HepG2 (cell line): Measurements from ENCODE around the gene B3GALT5. TPM values are rescaled to one million over a fixed set of nuclear protein-coding genes. Genes with fewer than 3 reads are reported as not detected.

ENCODE experiments used
- ATAC-seq: fragments of 200-7000 bp; cut with Tn5 transposase; 3 replicates; pipeline ENCODE4 v1.9.1; 2020; ENCODE audit warnings: mild to moderate bottlenecking, moderate library complexity
- BruUV-seq: library from RNA; stranded (reverse); fragments of 400-500 nt; replicated peaks from 2 replicates; lab custom pipeline; 2021; lab: Mats Ljungman, UMichigan
- CTCF ChIA-PET: fragments of 300-600 bp; formaldehyde crosslinking; extraction: SDS; loops from one replicate; lab custom pipeline; 2021; ENCODE audit warnings: low total read pairs, inconsistent platforms, low intra/inter-chr PET ratio; lab: Yijun Ruan, JAX
- POLR2A ChIA-PET: fragments of 350-600 bp; sonication (Branson Sonifier 250); formaldehyde crosslinking; loops from one replicate; lab custom pipeline; 2020; ENCODE audit warnings: antibody characterized with exemption, inconsistent platforms; lab: Yijun Ruan, JAX
- DNase-seq: peaks from one replicate; pipeline ENCODE4 v3.0.0-alpha.2; 2015; ENCODE audit warnings: low spot score
- FAIRE-seq: peaks from 3 replicates; lab custom pipeline; 2011; peaks lifted over from hg19 to GRCh38; lab: Jason Lieb, UNC
- H2AFZ ChIP-seq: one replicate; pipeline ENCODE4 v1.6.1; 2011; ENCODE audit warnings: low read length, inconsistent platforms
- H3K27ac ChIP-seq: fragments of 300-600 bp; 3 replicates; pipeline ENCODE4 v1.8.0; 2011; ENCODE audit warnings: mixed run types, mild to moderate bottlenecking, mixed read lengths, low read length, inconsistent platforms; ENCODE audit not compliant: insufficient read depth; ENCODE audit errors: extremely low read length
- H3K27me3 ChIP-seq, 2 experiments: fragments of 200-600 bp in 1 of 2; 2 replicates in 1 of 2; 3 replicates in 1 of 2; pipeline versions ENCODE4 v1.6.0 to v1.8.0; 2011; ENCODE audit warnings: low read length in 2 of 2, mild to moderate bottlenecking in 2 of 2, moderate library complexity in 2 of 2, inconsistent platforms in 1 of 2; ENCODE audit not compliant: insufficient read depth in 2 of 2, control insufficient read depth in 1 of 2
- H3K36me3 ChIP-seq, 2 experiments: fragments of 200-600 bp in 1 of 2; replicated peaks in 1 of 2; 2 replicates in 1 of 2; 3 replicates in 1 of 2; pipeline versions ENCODE4 v1.5.1 to v1.8.0; 2011; ENCODE audit warnings: low read length in 2 of 2, inconsistent platforms in 1 of 2; ENCODE audit not compliant: insufficient read depth in 2 of 2, control insufficient read depth in 1 of 2
- H3K4me1 ChIP-seq: 2 replicates; pipeline ENCODE4 v1.5.1; 2012; ENCODE audit warnings: low read length, inconsistent platforms; ENCODE audit not compliant: insufficient read depth
- H3K4me2 ChIP-seq: 2 replicates; pipeline ENCODE4 v1.6.0; 2011; ENCODE audit warnings: low read depth, low read length, inconsistent platforms
- H3K4me3 ChIP-seq, 3 experiments: fragments of 200-600 bp in 1 of 3; sonication (generic), shearing (Covaris generic) in 1 of 3; replicated peaks in 1 of 3; 2 replicates each; pipeline ENCODE4 v1.5.1; 2011 to 2016; ENCODE audit warnings: low read length in 3 of 3, inconsistent platforms in 2 of 3, low read depth in 2 of 3, mild to moderate bottlenecking in 2 of 3, control low read depth in 1 of 3, mixed read lengths in 1 of 3; ENCODE audit not compliant: insufficient read depth in 1 of 3
- H3K79me2 ChIP-seq: one replicate; pipeline ENCODE4 v1.6.1; 2011; ENCODE audit warnings: low read length, inconsistent platforms; ENCODE audit not compliant: insufficient read depth
- H3K9ac ChIP-seq: 2 replicates; pipeline ENCODE4 v1.6.0; 2011; ENCODE audit warnings: mild to moderate bottlenecking, low read depth, low read length, inconsistent platforms; ENCODE audit not compliant: insufficient read depth
- H3K9me3 ChIP-seq: 2 replicates; pipeline ENCODE4 v1.5.1; 2012; ENCODE audit warnings: mild to moderate bottlenecking, low read length
- H4K20me1 ChIP-seq: 2 replicates; pipeline ENCODE4 v1.6.0; 2011; ENCODE audit warnings: inconsistent platforms, mild to moderate bottlenecking, low read length, moderate library complexity; ENCODE audit not compliant: insufficient read depth
- AKAP8 ChIP-seq: sonication (generic); formaldehyde crosslinking; IDR thresholded peaks from 2 replicates; pipeline ENCODE4 v1.5.1; 2020; ENCODE audit warnings: mild to moderate bottlenecking, missing genetic modification reagents
- CBX2 ChIP-seq, 2 experiments: fragments of 200-600 bp in 1 of 2; sonication (generic); formaldehyde crosslinking in 1 of 2; IDR thresholded peaks; 2 replicates each; pipeline versions ENCODE4 v1.7.0 to v1.8.1; 2018 to 2022; ENCODE audit warnings: low read depth in 2 of 2, low read length in 1 of 2, mild to moderate bottlenecking in 1 of 2, missing genetic modification reagents in 1 of 2
- GPN1 ChIP-seq: sonication (generic); formaldehyde crosslinking; IDR thresholded peaks from 2 replicates; pipeline ENCODE4 v1.5.1; 2020; ENCODE audit warnings: missing genetic modification reagents, borderline replicate concordance
- GTF3A ChIP-seq: sonication (generic); formaldehyde crosslinking; conservative IDR thresholded peaks from 2 replicates; pipeline ENCODE4 v1.4.0; 2020; ENCODE audit warnings: mild to moderate bottlenecking, missing genetic modification reagents
- PAXIP1 ChIP-seq: sonication (generic); formaldehyde crosslinking; conservative IDR thresholded peaks from 2 replicates; pipeline ENCODE4 v1.4.0; 2020; ENCODE audit warnings: mild to moderate bottlenecking, missing genetic modification reagents, moderate library complexity
- POGZ ChIP-seq: sonication (generic); formaldehyde crosslinking; IDR thresholded peaks from 2 replicates; pipeline ENCODE4 v1.4.0; 2020; ENCODE audit warnings: mild to moderate bottlenecking, missing genetic modification reagents
- RXRA ChIP-seq: sonication (generic); formaldehyde crosslinking; IDR thresholded peaks from 2 replicates; pipeline ENCODE4 v1.5.1; 2020; ENCODE audit warnings: missing genetic modification reagents
- SMC3 ChIP-seq: IDR thresholded peaks from 2 replicates; pipeline ENCODE4 v1.6.1; 2011; ENCODE audit warnings: low read length, improper control_type of control experiment
- TFDP2 ChIP-seq: sonication (generic); formaldehyde crosslinking; IDR thresholded peaks from 2 replicates; pipeline ENCODE4 v1.4.0; 2020; ENCODE audit warnings: missing genetic modification reagents
- TRIM22 ChIP-seq: fragments of 450-650 bp; IDR thresholded peaks from 2 replicates; pipeline ENCODE4 v1.6.1; 2017
- ZEB1 ChIP-seq: IDR thresholded peaks from 2 replicates; pipeline ENCODE4 v1.6.1; 2012; ENCODE audit warnings: mild to moderate bottlenecking, low read depth, inconsistent platforms; ENCODE audit not compliant: insufficient replicate concordance
- ZNF160 ChIP-seq: sonication (generic); formaldehyde crosslinking; IDR thresholded peaks from 2 replicates; pipeline ENCODE4 v1.8.0; 2022; ENCODE audit warnings: mild to moderate bottlenecking, inconsistent platforms, missing genetic modification reagents
- ZNF337 ChIP-seq: sonication (generic); formaldehyde crosslinking; IDR thresholded peaks from 2 replicates; pipeline ENCODE4 v1.5.1; 2020; ENCODE audit warnings: missing genetic modification reagents, low read depth, mild to moderate bottlenecking, borderline replicate concordance
- ZNF543 ChIP-seq: sonication (generic); formaldehyde crosslinking; IDR thresholded peaks from 2 replicates; pipeline ENCODE4 v1.4.0; 2020; ENCODE audit warnings: mild to moderate bottlenecking, missing genetic modification reagents
- ZNF546 ChIP-seq: sonication (generic); formaldehyde crosslinking; conservative IDR thresholded peaks from 2 replicates; pipeline ENCODE4 v1.8.1; 2023; ENCODE audit warnings: mild to moderate bottlenecking, missing genetic modification reagents
- ZNF839 ChIP-seq: sonication (generic); formaldehyde crosslinking; IDR thresholded peaks from 2 replicates; pipeline ENCODE4 v1.4.0; 2020; ENCODE audit warnings: missing genetic modification reagents, mild to moderate bottlenecking, borderline replicate concordance
- WGBS: methylation state at CpG from one replicate; pipeline ENCODE4 v1.1.6; 2017; ENCODE audit warnings: low lambda C conversion rate; 5-methylcytosine and 5-hydroxymethylcytosine counted together
- in situ Hi-C: cut with HindIII; loops from 2 replicates; pipeline ENCODE4 v1.10.0; 2017; ENCODE audit warnings: low pct_unique_long_range_greater_than_20kb; ENCODE audit not compliant: extremely low pct_ligation_motif_present
- intact Hi-C: fragments of 100-400 bp; cut with micrococcal nuclease; formaldehyde crosslinking; loops from one replicate; pipeline ENCODE4 v1.10.0; 2022; ENCODE audit not compliant: unreplicated experiment
- polyA plus RNA-seq, 8 experiments: library from polyadenylated mRNA; depleted of rRNA in 3 of 8; stranded (reverse) in 7 of 8; unstranded in 1 of 8; fragments of >200 nt; fragmentation: Illumina TruSeq in 4 of 8; extraction: Trizol in 4 of 8; gene quantifications; 2 replicates each; pipeline versions ENCODE4 v1.2.1 to v1.2.3, GENCODE V29; 2011 to 2016; ENCODE audit warnings: low read depth in 4 of 8, missing spikeins in 1 of 8, mixed read lengths in 1 of 8; ENCODE audit not compliant: insufficient read depth in 1 of 8
- total RNA-seq, 5 experiments: library from RNA; depleted of rRNA; stranded (reverse); fragments of >200 nt; fragmentation: Illumina TruSeq; extraction: Trizol; gene quantifications; 2 replicates each; pipeline ENCODE4 v1.2.3, GENCODE V29; 2016; ENCODE audit warnings: low read depth in 1 of 5

B3GALT5 gene
- total and polyA plus RNA-seq, 2 of the 13 experiments (the other 11 are each of a cell fraction or from before 2014, with no cell fraction given), result 0.02 to 0.03 TPM

- in situ Hi-C loops (no loop called here), intact Hi-C loops (no loop called here)
- H3K4me2 ChIP-seq, result no peak overlapping the region
Measured at GRCh38 chr21:39604951-39605350, 7.8 kb upstream of the B3GALT5 start.

GRCh38 chr21:39610703-39611102, 2.0 kb upstream of the B3GALT5 start:
- BruUV-seq, result no TSS peak
- peak; percentile 1 for DNase-seq
- TF ChIP-seq POGZ (CRISPR knock-in tag) (no peak), TFDP2 (CRISPR knock-in tag) (no peak), ZNF160 (CRISPR knock-in tag) (no peak), RXRA (CRISPR knock-in tag) (no peak), ZNF546 (CRISPR knock-in tag) (no peak), PAXIP1 (CRISPR knock-in tag) (no peak), GPN1 (no peak), TRIM22 (no peak), ZEB1 (no peak)

More at GRCh38 chr21:39604951-39605350, 7.8 kb upstream of the B3GALT5 start:
- H3K4me3 ChIP-seq, result no peak overlapping the region
- no peak overlapping the region for H3K27ac ChIP-seq
- no peak for DNase-seq
- H3K4me1 ChIP-seq, result no peaks in the 10 kb centered on the region
- H2AFZ ChIP-seq, result no peak overlapping the region
- no peaks in the 10 kb centered on the region for H3K79me2 ChIP-seq
- no TSS peak for BruUV-seq
- no peaks in the 10 kb centered on the region for H3K36me3 ChIP-seq
- H3K9ac ChIP-seq, result no peak overlapping the region
- peaks cover 0 to 7% of the 10 kb centered on the region in 2 experiments; a peak in 1 of 5 replicates for H3K27me3 ChIP-seq
- no peak for ATAC-seq
- ChIA-PET CTCF (no interaction called here), POLR2A (no interaction called here)
- no peaks in the 10 kb centered on the region for H3K9me3 ChIP-seq
- no peaks in the 10 kb centered on the region for H4K20me1 ChIP-seq
- TF ChIP-seq AKAP8 (no peak), CBX2 (IDR thresholded peaks at IDR 0.05; ENCODE audit: low read depth, low read length) (no peak), CBX2 (CRISPR knock-in tag; IDR thresholded peaks at IDR 0.05; ENCODE audit: low read depth) (no peak), GTF3A (no peak), ZNF839 (CRISPR knock-in tag) (no peak), SMC3 (no peak), ZNF337 (no peak), ZNF543 (CRISPR knock-in tag) (no peak)
- FAIRE-seq, result no peak
- 31% methylated on average over 7 of the region's 8 CpGs for WGBS

More at GRCh38 chr21:39610703-39611102, 2.0 kb upstream of the B3GALT5 start:
- Histone ChIP-seq H4K20me1 (no peaks in the 10 kb centered on the region), H3K4me2 (no peak overlapping the region), H3K79me2 (no peaks in the 10 kb centered on the region), H2AFZ (no peak overlapping the region), H3K27ac (no peak overlapping the region), H3K36me3 (no peaks in the 10 kb centered on the region), H3K27me3 (peaks cover 4 to 32% of the 10 kb centered on the region in 2 experiments; a peak in 4 of 5 replicates), H3K4me1 (no peaks in the 10 kb centered on the region), H3K4me3 (no peak overlapping the region), H3K9ac (no peak overlapping the region), H3K9me3 (no peaks in the 10 kb centered on the region)
- WGBS, result 0% methylated on average over 2 of the region's 3 CpGs
- in situ Hi-C loops (no loop called here), intact Hi-C loops (no loop called here)
- ATAC-seq (no peak), FAIRE-seq (no peak)
- POLR2A ChIA-PET, result no interaction called here
- CTCF ChIA-PET, result no interaction called here
